K562 (cell line): ENCODE data around the gene SLC37A3. TPM values are rescaled to one million over a fixed set of nuclear protein-coding genes. Genes with fewer than 3 reads are reported as not detected.

ENCODE experiments used
- ADNP ChIP-seq: fragments of 200-800 bp; sonication (Bioruptor generic); IDR thresholded peaks from 2 replicates; pipeline ENCODE4 v1.6.1; 2016; ENCODE audit warnings: missing genetic modification characterization, missing compliant biosample characterization
- ATF2 ChIP-seq: sonication (generic); formaldehyde crosslinking; IDR thresholded peaks from 2 replicates; pipeline ENCODE4 v1.8.1; 2022; ENCODE audit warnings: missing genetic modification reagents
- CAMTA2 ChIP-seq: fragments of 250-450 bp; sonication (Bioruptor Pico); conservative IDR thresholded peaks from 2 replicates; pipeline ENCODE4 v1.5.1; 2022
- CHCHD3 ChIP-seq: fragments of 250-450 bp; sonication (Bioruptor Pico); IDR thresholded peaks from 2 replicates; pipeline ENCODE4 v2.1.2; 2022; ENCODE audit warnings: mild to moderate bottlenecking
- DACH1 ChIP-seq: fragments of 450-650 bp; IDR thresholded peaks from 2 replicates; pipeline ENCODE4 v1.6.1; 2018; ENCODE audit not compliant: partially characterized antibody
- ERF ChIP-seq: fragments of 450-650 bp; formaldehyde crosslinking; IDR thresholded peaks from 2 replicates; pipeline ENCODE4 v1.4.0; 2020; ENCODE audit warnings: mild to moderate bottlenecking, mixed read lengths
- FOXJ3 ChIP-seq: sonication (generic); formaldehyde crosslinking; IDR thresholded peaks from 2 replicates; pipeline ENCODE4 v1.4.0; 2020; ENCODE audit warnings: mild to moderate bottlenecking, missing genetic modification reagents
- FUS ChIP-seq: fragments of 200-400 bp; formaldehyde crosslinking; optimal IDR thresholded peaks from 2 replicates; pipeline ENCODE3; 2017; ENCODE audit warnings: low read depth, low read length
- GTF2A2 ChIP-seq: IDR thresholded peaks from 2 replicates; pipeline ENCODE4 v1.6.1; 2016; ENCODE audit warnings: mild to moderate bottlenecking, missing genetic modification characterization, missing compliant biosample characterization
- GTF2B ChIP-seq: IDR thresholded peaks from 2 replicates; pipeline ENCODE4 v1.6.1; 2011; ENCODE audit not compliant: insufficient read length; ENCODE audit errors: extremely low read depth
- JUNB ChIP-seq: fragments of 450-650 bp; formaldehyde crosslinking; conservative IDR thresholded peaks from 2 replicates; pipeline ENCODE4 v1.4.0; 2020; ENCODE audit warnings: mild to moderate bottlenecking
- PKNOX1 ChIP-seq: fragments of 450-650 bp; IDR thresholded peaks from 2 replicates; pipeline ENCODE4 v1.6.1; 2016
- POLR3G ChIP-seq: IDR thresholded peaks from 2 replicates; pipeline ENCODE4 v1.6.1; 2011; ENCODE audit not compliant: insufficient read length, insufficient replicate concordance; ENCODE audit errors: extremely low read depth
- RFX5 ChIP-seq: IDR thresholded peaks from 2 replicates; pipeline ENCODE4 v1.6.1; 2011; ENCODE audit warnings: low read depth, mild to moderate bottlenecking, improper control_type of control experiment, low read length
- RHOXF2B ChIP-seq: fragments of 250-450 bp; sonication (Bioruptor Pico); conservative IDR thresholded peaks from 2 replicates; pipeline ENCODE4 v1.5.1; 2021
- SIX5 ChIP-seq, 2 experiments: IDR thresholded peaks; 2 replicates each; pipeline ENCODE4 v1.6.1; 2011; ENCODE audit warnings: low read length in 2 of 2, borderline replicate concordance in 1 of 2, low read depth in 1 of 2, mild to moderate bottlenecking in 1 of 2, moderate library complexity in 1 of 2; ENCODE audit not compliant: insufficient read depth in 1 of 2
- SRSF1 ChIP-seq: fragments of 200-400 bp; formaldehyde crosslinking; IDR thresholded peaks from 2 replicates; pipeline ENCODE4 v1.6.1; 2017; ENCODE audit warnings: mild to moderate bottlenecking, low read depth, low read length, moderate library complexity
- TFAM ChIP-seq: fragments of 250-450 bp; sonication (Bioruptor Pico); conservative IDR thresholded peaks from 2 replicates; pipeline ENCODE4 v1.5.0; 2021; ENCODE audit warnings: mild to moderate bottlenecking, moderate library complexity
- THAP7 ChIP-seq: fragments of 250-450 bp; sonication (Bioruptor Pico); IDR thresholded peaks from 2 replicates; pipeline ENCODE4 v1.5.0; 2021
- ZC3H4 ChIP-seq: sonication (generic); formaldehyde crosslinking; IDR thresholded peaks from 2 replicates; pipeline ENCODE4 v1.9.0; 2021; ENCODE audit warnings: missing genetic modification reagents, borderline replicate concordance
- ZNF280B ChIP-seq: fragments of 250-450 bp; sonication (Bioruptor Pico); IDR thresholded peaks from 2 replicates; pipeline ENCODE4 v1.5.1; 2021; ENCODE audit warnings: mild to moderate bottlenecking
- ZNF3 ChIP-seq: fragments of 250-450 bp; sonication (Bioruptor Pico); IDR thresholded peaks from 2 replicates; pipeline ENCODE4 v1.5.0; 2021; ENCODE audit warnings: mild to moderate bottlenecking, moderate library complexity
- ZNF311 ChIP-seq: fragments of 250-450 bp; sonication (Bioruptor Pico); IDR thresholded peaks from 2 replicates; pipeline ENCODE4 v1.4.0; 2020; ENCODE audit warnings: mild to moderate bottlenecking, moderate library complexity
- ZNF324 ChIP-seq: fragments of 250-450 bp; sonication (Bioruptor Pico); IDR thresholded peaks from 2 replicates; pipeline ENCODE4 v1.4.0; 2020; ENCODE audit warnings: mild to moderate bottlenecking
- ZNF445 ChIP-seq: fragments of 250-450 bp; sonication (Bioruptor Pico); IDR thresholded peaks from 2 replicates; pipeline ENCODE4 v1.4.0; 2020; ENCODE audit warnings: low read depth, mild to moderate bottlenecking, moderate library complexity
- ZNF695 ChIP-seq: fragments of 450-650 bp; formaldehyde crosslinking; IDR thresholded peaks from 2 replicates; pipeline ENCODE4 v1.4.0; 2020; ENCODE audit warnings: mild to moderate bottlenecking, moderate library complexity
- ZNF77 ChIP-seq: fragments of 250-450 bp; sonication (Bioruptor Pico); IDR thresholded peaks from 2 replicates; pipeline ENCODE4 v1.5.0; 2020
- ZNF79 ChIP-seq: fragments of 250-450 bp; sonication (Bioruptor Pico); IDR thresholded peaks from 2 replicates; pipeline ENCODE4 v1.4.0; 2020; ENCODE audit warnings: low read depth, mild to moderate bottlenecking, moderate library complexity
- polyA plus RNA-seq, 8 experiments: library from polyadenylated mRNA; depleted of rRNA in 4 of 8; stranded (reverse) in 5 of 8; unstranded in 3 of 8; fragments of >200 nt; fragmentation: Nextera tagmentation in 2 of 8; fragmentation: Illumina TruSeq in 1 of 8; extraction: Ambion mirVana in 2 of 8; extraction: Trizol in 1 of 8; gene quantifications; 2 replicates each; pipeline versions ENCODE4 v1.2.1 to v1.2.3, GENCODE V29; 2011 to 2014; ENCODE audit warnings: inconsistent platforms in 1 of 8, missing spikeins in 1 of 8
- total RNA-seq, 7 experiments: library from RNA; depleted of rRNA in 6 of 7; stranded (reverse); fragments of >200 nt in 6 of 7; fragmentation: Illumina TruSeq in 2 of 7; extraction: Trizol in 2 of 7; gene quantifications; 2 replicates each; pipeline versions ENCODE4 v1.2.1 to v1.2.3, GENCODE V29; 2011 to 2021; ENCODE audit warnings: low replicate concordance in 1 of 7

SLC37A3 gene
- total and polyA plus RNA-seq, 9 of the 15 experiments (the other 6 are each of a cell fraction or from before 2014, with no cell fraction given): 11.7 to 59.1 (median 26.8) TPM

- TF ChIP-seq SIX5 (IDR thresholded peaks at IDR 0.05; ENCODE audit: borderline replicate concordance in 1 of 2, insufficient read depth in 1 of 2, low read depth in 1 of 2, low read length in 2 of 2) (no peak), ZNF79 (CRISPR knock-in tag) (no peak), ATF2 (CRISPR knock-in tag) (no peak), SRSF1 (no peak), ZNF3 (CRISPR knock-in tag) (no peak), RHOXF2B (CRISPR knock-in tag) (no peak), ZNF77 (CRISPR knock-in tag) (no peak), GTF2A2 (tag) (no peak), FOXJ3 (no peak), JUNB (CRISPR knock-in tag) (no peak), ADNP (peak; percentile 61; the same call in 1 of the 2 replicates), ZNF445 (no peak), CHCHD3 (CRISPR knock-in tag) (no peak), DACH1 (peak; percentile 88), ZNF695 (no peak), CAMTA2 (CRISPR knock-in tag) (no peak), ZNF311 (CRISPR knock-in tag) (no peak), ZNF280B (CRISPR knock-in tag) (no peak), ZNF324 (CRISPR knock-in tag) (no peak), ERF (CRISPR knock-in tag) (no peak), THAP7 (no peak), TFAM (no peak), PKNOX1 (no peak; the same call in 1 of the 2 replicates), GTF2B (no peak), RFX5 (no peak), ZC3H4 (no peak), FUS (no peak), POLR3G (no peak)
These were observed 6.7 kb downstream of the SLC37A3 start (continued) for GRCh38 chr7:140391634-140392033.
